HG03103 (cell line): ENCODE data around the gene GPD1L.
"Not testable (repeated sequence)": the region's sequence is repeated elsewhere in the genome, so short reads cannot be mapped to it uniquely, and the experiment has no call there.

Source experiments
- ATAC-seq: cut with Tn5 transposase; IDR thresholded peaks from one replicate; pipeline ENCODE4 v1.9.1; 2021; ENCODE audit warnings: low read depth; ENCODE audit not compliant: unreplicated experiment

Gene GPD1L

GRCh38 chr3:32106132-32106928, at the start of gene GPD1L:
Gene GPD1L (plus strand): TSS chr3:32106620. CDS start chr3:32106712, 92 bp downstream.
- ATAC-seq, result peak; percentile 100

GRCh38 chr3:32058465-32058864, 48.0 kb upstream of the GPD1L start:
- ATAC-seq, result not testable (repeated sequence)

DNA sequence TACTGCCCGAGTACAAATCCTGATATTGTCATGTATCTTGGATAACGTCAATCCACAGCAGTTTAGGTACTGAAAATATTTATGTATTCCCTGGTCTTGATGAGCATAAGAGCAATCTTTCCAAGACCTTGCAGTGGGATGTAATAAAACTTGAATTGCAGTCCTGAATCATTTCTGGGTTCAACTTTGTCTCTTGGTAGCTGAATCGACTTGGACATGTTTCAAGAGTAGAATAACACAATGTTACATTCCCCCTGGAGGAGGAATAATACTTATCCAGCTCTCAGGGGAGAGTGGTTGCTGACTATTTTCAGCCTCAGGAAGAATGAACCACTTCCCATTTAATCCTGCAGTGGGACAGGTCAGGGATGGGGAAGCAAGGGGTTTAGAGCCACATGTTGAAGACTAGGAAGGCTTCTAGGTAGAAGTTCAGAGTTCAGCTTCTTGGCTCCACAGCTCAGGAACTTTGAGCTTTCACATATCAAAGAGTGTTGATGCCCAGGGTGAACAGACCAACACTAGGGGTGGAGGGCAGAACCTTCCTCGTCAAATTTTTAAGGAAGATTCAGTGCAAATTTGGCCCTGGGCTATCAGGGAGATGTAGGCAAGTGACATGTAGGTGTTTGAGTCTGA, 43.4 kb upstream of the GPD1L start:
- ATAC-seq, result no peak

- no peak for ATAC-seq
Observed at GRCh38 chr3:32066686-32067085, 39.7 kb upstream of the GPD1L start.

DNA sequence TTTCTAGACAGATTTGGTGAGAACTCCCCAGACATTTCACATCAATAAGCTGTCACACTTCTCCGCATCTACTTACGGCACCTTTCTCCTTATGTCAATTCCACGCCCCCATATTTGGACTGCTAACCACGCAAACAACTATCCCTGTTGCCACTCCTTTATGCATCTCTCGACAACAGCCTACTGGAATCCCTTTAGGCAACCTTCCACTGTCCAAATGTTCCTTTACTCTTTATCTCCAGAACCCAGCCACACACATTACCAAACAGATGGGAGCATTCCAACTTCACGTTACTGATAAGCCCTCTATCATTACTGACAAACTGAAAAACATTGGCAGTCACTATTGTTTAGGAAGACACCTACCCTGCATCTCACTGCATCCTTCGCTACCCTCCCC, 32.2 kb upstream of the GPD1L start:
- not testable (repeated sequence) for ATAC-seq

DNA sequence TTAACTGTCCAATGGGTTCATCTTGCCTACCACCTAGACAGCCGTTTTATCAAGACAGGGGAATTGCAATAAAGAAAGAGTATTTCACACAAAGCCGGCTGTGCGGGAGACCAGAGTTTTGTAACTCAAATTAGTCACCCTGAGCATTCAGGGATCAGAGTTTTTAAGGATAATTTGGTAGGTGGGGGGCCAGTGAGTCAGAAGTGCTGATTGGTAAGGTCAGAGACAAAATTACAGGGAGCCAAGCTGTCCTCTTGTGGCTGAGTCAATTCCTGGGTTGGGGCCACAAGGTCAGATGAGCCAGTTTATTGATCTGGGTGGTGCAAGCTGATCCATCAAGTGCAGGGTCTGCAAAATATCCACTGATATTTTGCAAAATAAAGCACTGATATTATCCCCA, 29.9 kb upstream of the GPD1L start:
- no peak for ATAC-seq

GRCh38 chr3:32077260-32078084, 28.9 kb upstream of the GPD1L start:
- no peak for ATAC-seq

- ATAC-seq, result no peak
Observed at GRCh38 chr3:32078085-32078634, 28.3 kb upstream of the GPD1L start.

DNA sequence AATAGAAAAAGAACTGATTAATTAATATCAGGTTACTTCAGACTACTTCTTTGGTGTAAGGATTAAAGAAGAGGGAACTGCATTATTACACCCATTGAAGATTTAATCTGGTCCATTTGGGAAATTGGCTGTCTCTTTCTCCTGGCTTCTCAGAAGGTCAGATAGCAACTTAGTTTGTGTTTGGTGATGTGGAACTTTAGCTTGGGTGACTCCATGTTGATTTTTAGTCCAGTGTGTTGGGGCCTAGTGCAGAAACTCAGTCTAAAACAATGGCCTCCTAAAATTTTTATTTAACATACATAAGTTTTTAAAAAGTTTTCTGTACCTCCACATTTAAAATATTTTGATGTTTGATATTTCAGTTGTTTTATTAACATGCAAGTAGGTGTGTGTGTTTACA, 27.6 kb upstream of the GPD1L start:
- no peak for ATAC-seq

GRCh38 chr3:32082721-32083120, 23.7 kb upstream of the GPD1L start:
- ATAC-seq, result no peak

GRCh38 chr3:32083702-32084270, 22.6 kb upstream of the GPD1L start:
- ATAC-seq, result no peak

GRCh38 chr3:32084870-32085269, 21.6 kb upstream of the GPD1L start:
- no peak for ATAC-seq

- no peak for ATAC-seq
Observed at GRCh38 chr3:32086464-32086863, 20.0 kb upstream of the GPD1L start.

DNA sequence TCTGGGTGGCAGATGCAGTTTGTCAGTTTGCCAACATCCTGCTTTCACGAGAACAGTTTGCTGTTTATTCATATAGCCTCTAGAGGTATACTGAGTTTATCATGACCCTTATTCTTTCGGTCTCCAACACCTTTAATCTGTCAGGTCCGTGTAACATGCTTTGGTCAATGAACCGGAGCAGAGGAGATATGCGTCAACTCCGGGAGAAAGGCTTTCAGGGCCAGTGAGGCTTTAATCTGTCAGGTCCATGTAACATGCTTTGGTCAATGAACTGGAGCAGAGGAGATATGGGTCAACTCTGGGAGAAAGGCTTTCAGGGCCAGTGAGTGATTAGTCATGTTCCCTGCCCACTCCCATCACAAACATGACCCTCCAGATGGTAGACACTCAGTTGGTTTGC, 16.9 kb upstream of the GPD1L start:
- ATAC-seq, result no peak

GRCh38 chr3:32093204-32093603, 13.2 kb upstream of the GPD1L start:
- ATAC-seq, result no peak

GRCh38 chr3:32095431-32095830, 11.0 kb upstream of the GPD1L start:
- no peak for ATAC-seq

- ATAC-seq, result no peak
Observed at GRCh38 chr3:32097768-32098167, 8.7 kb upstream of the GPD1L start.

- ATAC-seq, result no peak
Observed at GRCh38 chr3:32098528-32098927, 7.9 kb upstream of the GPD1L start.

DNA sequence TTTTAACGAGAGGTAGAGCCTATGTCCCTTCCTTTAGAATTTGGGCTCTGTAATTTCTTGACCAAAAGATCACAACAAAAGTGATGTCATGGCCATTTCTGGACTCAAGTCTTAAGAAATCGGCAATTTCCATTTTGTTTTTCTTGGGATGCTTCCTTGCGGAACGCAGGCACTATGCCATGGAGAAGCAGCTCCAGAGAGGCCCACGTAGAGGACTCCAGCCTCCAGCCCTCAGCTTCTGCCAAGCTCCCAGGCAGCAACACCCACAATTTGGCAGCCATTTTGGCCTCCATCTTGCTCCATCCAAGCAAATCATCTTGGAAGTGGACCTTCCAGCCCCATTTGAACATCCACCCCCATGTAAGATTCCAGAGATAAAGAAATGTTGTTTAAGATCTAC, 6.0 kb upstream of the GPD1L start:
- ATAC-seq, result no peak

DNA sequence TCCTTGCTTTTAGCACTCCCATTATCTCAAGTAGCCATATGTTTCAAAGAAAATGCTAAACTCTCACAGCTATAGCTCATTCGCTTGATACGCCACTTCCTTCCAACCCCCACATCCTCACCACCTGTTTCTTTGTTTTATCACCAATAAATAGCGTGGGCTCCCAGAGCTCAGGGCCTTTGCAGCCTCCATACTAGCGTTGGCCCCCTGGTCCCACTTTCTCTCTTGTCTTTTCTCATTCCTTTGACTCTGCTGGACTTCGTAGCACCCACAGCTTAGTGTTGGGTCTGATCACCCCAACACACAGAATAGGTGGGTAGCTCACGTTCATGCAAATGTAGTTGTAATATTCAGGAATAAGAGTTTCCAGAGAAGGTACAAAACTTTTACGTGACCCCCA, 4.1 kb upstream of the GPD1L start:
- no peak for ATAC-seq

- no peak for ATAC-seq
Observed at GRCh38 chr3:32104492-32104891, 1.9 kb upstream of the GPD1L start.
